ENCODE data around the gene TNS2.

TNS2 gene

DNA sequence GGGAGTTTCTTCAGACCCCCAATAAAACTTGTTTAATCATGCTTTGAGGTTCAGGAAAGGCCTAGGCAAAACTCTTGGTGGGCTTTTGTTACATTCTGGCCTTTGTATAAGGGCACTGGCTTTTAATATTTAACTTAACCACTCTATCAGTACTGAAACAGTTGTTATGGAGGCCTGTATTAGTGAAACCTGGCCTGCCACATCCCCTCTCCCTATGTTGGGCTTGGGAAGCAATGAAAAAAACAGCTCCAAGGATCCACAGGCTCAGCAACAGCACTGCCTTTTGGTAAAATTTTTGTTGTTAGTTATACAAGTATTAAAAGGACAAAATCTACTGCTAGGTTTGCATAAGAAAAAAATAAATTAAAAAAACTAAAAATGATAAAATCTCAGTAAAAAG is 64.1 kb downstream of the TNS2 start:
- DNase-seq: no peak
